B cell (primary cell): ENCODE data around the gene TFEB.

Source experiments
- EZH2 ChIP-seq: IDR thresholded peaks from 2 replicates; pipeline ENCODE4 v1.6.1; 2012; ENCODE audit warnings: borderline replicate concordance, low read depth, mild to moderate bottlenecking, moderate library complexity, low read length; ENCODE audit not compliant: insufficient read depth, poor library complexity, severe bottlenecking
- TF ChIP-seq, protein P1 (sequence below): fragments of 200-600 bp; IDR thresholded peaks from one replicate; pipeline ENCODE4 v1.8.0; 2022; ENCODE audit warnings: antibody characterized with exemption, mild to moderate bottlenecking

DNA sequence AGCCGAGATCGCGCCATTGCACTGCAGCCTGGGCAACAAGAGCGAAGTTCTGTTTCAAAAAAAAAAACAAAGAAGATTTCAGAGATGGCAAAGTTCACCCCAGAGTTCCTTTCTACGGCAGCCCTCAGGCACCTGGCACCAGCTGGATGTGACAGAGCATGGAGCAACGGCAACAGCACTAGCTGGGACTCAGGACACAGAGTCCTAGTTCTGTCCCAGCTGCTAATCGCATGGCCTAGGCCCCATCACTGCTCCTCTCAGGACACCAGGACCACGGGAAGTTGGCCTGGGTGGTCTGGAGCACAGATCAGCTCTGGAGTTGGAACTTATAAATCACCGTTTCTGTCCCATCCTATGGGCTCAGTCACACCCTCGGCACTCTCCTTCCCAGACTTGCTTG, 10.7 kb upstream of the TFEB start:
- TF ChIP-seq, protein P1, sequence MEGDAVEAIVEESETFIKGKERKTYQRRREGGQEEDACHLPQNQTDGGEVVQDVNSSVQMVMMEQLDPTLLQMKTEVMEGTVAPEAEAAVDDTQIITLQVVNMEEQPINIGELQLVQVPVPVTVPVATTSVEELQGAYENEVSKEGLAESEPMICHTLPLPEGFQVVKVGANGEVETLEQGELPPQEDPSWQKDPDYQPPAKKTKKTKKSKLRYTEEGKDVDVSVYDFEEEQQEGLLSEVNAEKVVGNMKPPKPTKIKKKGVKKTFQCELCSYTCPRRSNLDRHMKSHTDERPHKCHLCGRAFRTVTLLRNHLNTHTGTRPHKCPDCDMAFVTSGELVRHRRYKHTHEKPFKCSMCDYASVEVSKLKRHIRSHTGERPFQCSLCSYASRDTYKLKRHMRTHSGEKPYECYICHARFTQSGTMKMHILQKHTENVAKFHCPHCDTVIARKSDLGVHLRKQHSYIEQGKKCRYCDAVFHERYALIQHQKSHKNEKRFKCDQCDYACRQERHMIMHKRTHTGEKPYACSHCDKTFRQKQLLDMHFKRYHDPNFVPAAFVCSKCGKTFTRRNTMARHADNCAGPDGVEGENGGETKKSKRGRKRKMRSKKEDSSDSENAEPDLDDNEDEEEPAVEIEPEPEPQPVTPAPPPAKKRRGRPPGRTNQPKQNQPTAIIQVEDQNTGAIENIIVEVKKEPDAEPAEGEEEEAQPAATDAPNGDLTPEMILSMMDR: no peak
- TF ChIP-seq EZH2: no peak
